Cardiac fibroblast (primary cell): ENCODE data around the gene SLC6A18.
"Not testable (repeated sequence)": the region's sequence is repeated elsewhere in the genome, so short reads cannot be mapped to it uniquely, and the experiment has no call there.

Source experiments
- DNase-seq, 2 donors: peaks; one replicate each; pipeline versions ENCODE4 v3.0.0 to v3.0.0-alpha.2; 2010; ENCODE audit warnings: low read depth in 2 of 2
- H3K4me3 ChIP-seq, 2 donors: replicated peaks in 1 of 2; 1 replicate in 1 of 2; 2 replicates in 1 of 2; pipeline ENCODE4 v1.5.1; 2011; ENCODE audit warnings: low read depth in 2 of 2, low read length in 2 of 2, mild to moderate bottlenecking in 2 of 2, moderate library complexity in 1 of 2
- TF ChIP-seq, protein P1 (sequence below): IDR thresholded peaks from one replicate; pipeline ENCODE4 v1.5.1; 2011; ENCODE audit warnings: low read depth, mild to moderate bottlenecking, low read length, inconsistent platforms

Gene SLC6A18

DNA sequence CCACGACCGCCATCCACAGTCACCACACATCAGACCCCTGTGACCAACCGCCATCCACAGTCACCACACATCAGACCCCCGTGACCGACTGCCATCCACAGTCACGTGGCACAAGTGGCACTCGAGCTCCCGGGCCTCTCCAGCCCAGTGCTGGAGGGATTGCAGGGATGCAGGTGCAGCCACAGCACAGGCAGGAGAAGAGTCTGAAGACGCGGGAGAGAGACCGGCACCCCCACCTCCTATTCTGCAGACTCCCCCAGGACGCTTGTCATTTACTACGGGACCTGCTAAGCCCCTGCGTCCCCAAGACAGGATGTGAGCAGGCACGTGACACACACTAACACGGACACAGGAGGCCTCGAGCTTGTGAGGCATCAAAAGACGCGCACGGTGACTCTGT lies 48.6 kb downstream of the SLC6A18 start:
- TF ChIP-seq, protein P1, sequence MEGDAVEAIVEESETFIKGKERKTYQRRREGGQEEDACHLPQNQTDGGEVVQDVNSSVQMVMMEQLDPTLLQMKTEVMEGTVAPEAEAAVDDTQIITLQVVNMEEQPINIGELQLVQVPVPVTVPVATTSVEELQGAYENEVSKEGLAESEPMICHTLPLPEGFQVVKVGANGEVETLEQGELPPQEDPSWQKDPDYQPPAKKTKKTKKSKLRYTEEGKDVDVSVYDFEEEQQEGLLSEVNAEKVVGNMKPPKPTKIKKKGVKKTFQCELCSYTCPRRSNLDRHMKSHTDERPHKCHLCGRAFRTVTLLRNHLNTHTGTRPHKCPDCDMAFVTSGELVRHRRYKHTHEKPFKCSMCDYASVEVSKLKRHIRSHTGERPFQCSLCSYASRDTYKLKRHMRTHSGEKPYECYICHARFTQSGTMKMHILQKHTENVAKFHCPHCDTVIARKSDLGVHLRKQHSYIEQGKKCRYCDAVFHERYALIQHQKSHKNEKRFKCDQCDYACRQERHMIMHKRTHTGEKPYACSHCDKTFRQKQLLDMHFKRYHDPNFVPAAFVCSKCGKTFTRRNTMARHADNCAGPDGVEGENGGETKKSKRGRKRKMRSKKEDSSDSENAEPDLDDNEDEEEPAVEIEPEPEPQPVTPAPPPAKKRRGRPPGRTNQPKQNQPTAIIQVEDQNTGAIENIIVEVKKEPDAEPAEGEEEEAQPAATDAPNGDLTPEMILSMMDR = no peak
- H3K4me3 ChIP-seq = no peak overlapping the region
- no peak for DNase-seq

DNA sequence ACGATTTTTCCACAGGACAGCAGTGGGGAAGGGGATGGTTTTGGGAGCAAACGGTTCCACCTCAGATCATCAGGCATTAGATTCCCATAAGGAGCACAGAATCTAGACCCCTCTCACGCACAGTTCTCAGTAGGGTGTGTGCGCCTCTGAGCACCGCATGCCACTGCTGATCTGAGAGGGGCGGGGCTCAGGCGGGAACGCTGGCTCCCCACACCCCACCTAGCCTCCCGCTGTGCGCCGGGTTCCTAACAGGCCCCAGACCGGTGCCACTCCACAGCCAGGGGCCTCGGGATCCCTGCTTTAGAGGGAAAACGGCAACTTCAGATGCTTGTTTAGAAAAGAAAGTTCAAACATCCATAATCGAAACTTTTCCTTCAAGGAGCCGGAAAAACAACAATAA lies 49.3 kb downstream of the SLC6A18 start:
- no peak overlapping the region for H3K4me3 ChIP-seq

DNA sequence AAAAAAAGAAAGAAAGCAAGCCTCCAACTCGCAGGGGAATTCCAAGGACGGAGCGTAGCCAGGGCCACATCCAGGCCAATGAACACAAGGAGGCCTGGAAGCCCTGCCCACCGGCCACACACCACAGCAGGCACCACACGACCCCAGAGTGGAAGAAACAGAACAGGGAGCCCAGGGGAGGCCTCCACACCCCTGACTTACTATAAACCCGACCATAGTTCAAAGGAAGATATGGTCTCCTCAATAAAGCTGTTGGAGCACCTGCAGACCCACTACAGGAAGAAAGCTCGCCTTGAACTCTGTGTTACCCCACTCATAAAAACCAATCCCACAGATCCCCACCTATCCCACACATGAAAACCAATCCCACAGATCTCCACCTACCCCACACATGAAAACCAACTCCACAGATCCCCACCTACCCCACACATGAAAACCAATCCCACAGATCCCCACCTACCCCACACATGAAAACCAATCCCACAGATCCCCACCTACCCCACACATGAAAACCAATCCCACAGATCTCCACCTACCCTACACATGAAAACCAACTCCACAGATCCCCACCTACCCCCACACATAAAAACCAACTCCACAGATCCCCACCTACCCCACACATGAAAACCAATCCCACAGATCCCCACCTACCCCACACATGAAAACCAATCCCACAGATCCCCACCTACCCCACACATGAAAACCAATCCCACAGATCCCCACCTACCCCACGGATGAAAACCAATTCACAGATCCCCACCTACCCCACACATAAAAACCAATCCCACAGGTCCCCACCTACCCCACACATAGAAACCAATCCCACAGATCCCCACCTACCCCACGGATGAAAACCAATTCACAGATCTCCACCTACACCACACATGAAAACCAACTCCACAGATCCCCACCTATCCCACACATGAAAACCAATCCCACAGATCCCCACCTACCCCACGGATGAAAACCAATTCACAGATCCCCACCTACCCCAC lies 50.5 kb downstream of the SLC6A18 start:
- H3K4me3 ChIP-seq, DNase-seq: not testable (repeated sequence)

More for the DNA sequence above, 49.3 kb downstream of the SLC6A18 start:
- DNase-seq = no peak
- TF ChIP-seq, protein P1 = no peak

GRCh38 chr5:1276930-1277329 lies 51.7 kb downstream of the SLC6A18 start:
- H3K4me3 ChIP-seq = no peak overlapping the region
- no peak for DNase-seq
- TF ChIP-seq, protein P1 = no peak

GRCh38 chr5:1277331-1277730 lies 52.1 kb downstream of the SLC6A18 start:
- TF ChIP-seq, protein P1 = no peak
- DNase-seq = no peak
- no peak overlapping the region for H3K4me3 ChIP-seq

- no peak overlapping the region for H3K4me3 ChIP-seq
- DNase-seq = no peak
- TF ChIP-seq, protein P1 = no peak
These were observed 52.6 kb downstream of the SLC6A18 start for GRCh38 chr5:1277781-1278180.

GRCh38 chr5:1278216-1278615 lies 53.0 kb downstream of the SLC6A18 start:
- TF ChIP-seq, protein P1 = no peak
- H3K4me3 ChIP-seq = no peak overlapping the region
- DNase-seq = no peak
